Loucy (cell line): ENCODE results near the gene RER1.

Experiments
- H2AFZ ChIP-seq: fragments of 200-600 bp; sonication (generic); 2 replicates; pipeline ENCODE4 v1.6.0; 2016; ENCODE audit warnings: antibody characterized with exemption, mild to moderate bottlenecking, low read length, moderate library complexity
- H3F3A ChIP-seq: fragments of 200-600 bp; 2 replicates; pipeline ENCODE4 v1.6.0; 2016; ENCODE audit warnings: antibody characterized with exemption, low read depth, mild to moderate bottlenecking
- H3K27me3 ChIP-seq: fragments of 200-600 bp; sonication (generic); 2 replicates; pipeline ENCODE4 v1.6.1; 2014; ENCODE audit warnings: low read length, mild to moderate bottlenecking; ENCODE audit not compliant: insufficient read depth, poor library complexity, severe bottlenecking
- H3K36me3 ChIP-seq: fragments of 200-600 bp; sonication (generic); 2 replicates; pipeline ENCODE4 v1.6.1; 2016; ENCODE audit warnings: low read length; ENCODE audit not compliant: insufficient read depth
- H3K4me1 ChIP-seq: fragments of 200-600 bp; sonication (generic); 2 replicates; pipeline ENCODE4 v1.5.1; 2014; ENCODE audit warnings: low read length, mild to moderate bottlenecking; ENCODE audit not compliant: insufficient read depth, poor library complexity, severe bottlenecking
- H3K4me2 ChIP-seq: fragments of 200-600 bp; sonication (generic); 2 replicates; pipeline ENCODE4 v1.6.0; 2014; ENCODE audit warnings: antibody characterized with exemption, low read length, low read depth, mild to moderate bottlenecking; ENCODE audit not compliant: poor library complexity, severe bottlenecking
- H3K4me3 ChIP-seq: fragments of 200-600 bp; sonication (generic); 2 replicates; pipeline ENCODE4 v1.5.1; 2014; ENCODE audit warnings: low read length, mild to moderate bottlenecking, mixed read lengths; ENCODE audit not compliant: poor library complexity, severe bottlenecking
- H3K79me2 ChIP-seq: fragments of 200-600 bp; sonication (generic); 2 replicates; pipeline ENCODE4 v1.6.1; 2014; ENCODE audit warnings: low read length; ENCODE audit not compliant: insufficient read depth
- H3K9ac ChIP-seq: fragments of 200-600 bp; sonication (generic); 2 replicates; pipeline ENCODE4 v1.6.0; 2014; ENCODE audit warnings: mild to moderate bottlenecking, low read depth, low read length, moderate library complexity; ENCODE audit not compliant: poor library complexity, severe bottlenecking
- H3K9me2 ChIP-seq: fragments of 200-600 bp; sonication (generic); replicated peaks from 2 replicates; pipeline ENCODE4 v1.6.1; 2016; ENCODE audit warnings: low read depth, low read length, mixed read lengths
- H3K9me3 ChIP-seq: fragments of 200-600 bp; sonication (generic); 2 replicates; pipeline ENCODE4 v1.6.1; 2014; ENCODE audit warnings: mild to moderate bottlenecking, antibody characterized with exemption, low read length, low read depth; ENCODE audit not compliant: insufficient read depth
- H4K20me1 ChIP-seq: fragments of 200-600 bp; sonication (generic); 2 replicates; pipeline ENCODE4 v1.6.0; 2014; ENCODE audit warnings: antibody characterized with exemption, low read length, mild to moderate bottlenecking; ENCODE audit not compliant: insufficient read depth, poor library complexity, severe bottlenecking
- CTCF ChIP-seq: fragments of 200-600 bp; sonication (generic); conservative IDR thresholded peaks from 2 replicates; pipeline ENCODE4 v1.5.1; 2014; ENCODE audit warnings: mild to moderate bottlenecking, antibody characterized with exemption, low read length
- EZH2phosphoT487 ChIP-seq: fragments of 200-600 bp; IDR thresholded peaks from 2 replicates; pipeline ENCODE4 v1.6.1; 2018; ENCODE audit warnings: antibody characterized with exemption, mild to moderate bottlenecking, moderate library complexity, borderline replicate concordance

Gene RER1

DNA sequence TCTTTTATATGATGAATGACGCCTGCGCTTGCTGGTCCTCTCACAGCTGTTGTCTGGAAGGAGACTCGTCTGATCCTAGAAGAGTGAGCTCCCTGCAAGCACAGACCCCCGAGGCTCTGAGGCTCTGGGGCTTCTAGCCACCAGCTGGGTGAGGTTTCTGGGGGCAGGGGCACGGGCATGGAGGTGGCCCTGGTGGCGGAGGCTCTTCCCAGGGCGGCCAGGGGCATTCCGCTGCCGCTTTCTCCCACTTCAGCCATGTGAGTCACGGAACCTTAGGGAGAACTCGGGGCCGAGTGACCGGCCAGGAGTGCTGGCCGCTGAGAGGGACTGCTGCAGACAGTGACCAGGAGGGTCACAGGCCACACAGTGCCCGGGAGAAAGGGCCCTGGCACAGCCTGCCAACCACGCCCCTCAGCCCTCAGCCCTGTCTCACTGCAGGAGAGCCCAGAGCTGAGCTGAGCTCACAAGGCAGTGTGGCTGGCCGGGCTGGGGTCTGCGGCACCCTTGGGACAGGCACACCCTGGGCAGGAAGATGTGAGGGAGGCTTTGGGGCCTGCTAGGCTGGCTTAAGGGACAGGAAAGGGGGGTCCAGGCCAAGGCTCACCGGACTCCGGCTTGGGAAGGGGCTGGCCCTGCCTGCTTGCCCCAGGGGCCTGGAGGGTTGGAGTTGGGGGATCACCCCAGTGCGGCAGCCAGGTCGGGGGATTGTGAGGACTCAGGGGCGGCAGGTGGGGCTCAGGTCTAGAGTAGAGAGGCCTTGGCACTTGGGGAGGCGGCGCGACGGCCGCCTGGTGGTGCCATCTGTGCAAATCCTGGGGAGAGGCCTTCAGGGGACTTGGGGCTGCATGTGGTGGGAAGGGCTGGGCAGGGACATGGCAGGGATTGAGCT is 36.0 kb upstream of the RER1 start:
- Histone ChIP-seq H4K20me1 (no peaks in the 10 kb centered on the region), H3K4me2 (no peak overlapping the region), H3K4me3 (no peak overlapping the region), H3K4me1 (no peaks in the 10 kb centered on the region), H2AFZ (no peak overlapping the region), H3K27me3 (no peaks in the 10 kb centered on the region), H3K9me2 (no peaks in the 10 kb centered on the region), H3K9ac (no peak overlapping the region), H3K36me3 (no peaks in the 10 kb centered on the region), H3K79me2 (no peaks in the 10 kb centered on the region), H3K9me3 (no peaks in the 10 kb centered on the region), H3F3A (no peaks in the 10 kb centered on the region)
- no peak for TF ChIP-seq EZH2phosphoT487
- TF ChIP-seq CTCF: no peak

- H3K36me3 ChIP-seq: no peaks in the 10 kb centered on the region
- TF ChIP-seq EZH2phosphoT487 (no peak), CTCF (no peak)
- no peak overlapping the region for H3K4me2 ChIP-seq
- H2AFZ ChIP-seq: no peak overlapping the region
- H3K9me2 ChIP-seq: no peaks in the 10 kb centered on the region
- H3K4me1 ChIP-seq: no peaks in the 10 kb centered on the region
- no peaks in the 10 kb centered on the region for H4K20me1 ChIP-seq
- H3K4me3 ChIP-seq: no peak overlapping the region
- no peaks in the 10 kb centered on the region for H3K79me2 ChIP-seq
- no peaks in the 10 kb centered on the region for H3K9me3 ChIP-seq
- no peaks in the 10 kb centered on the region for H3K27me3 ChIP-seq
- H3F3A ChIP-seq: no peaks in the 10 kb centered on the region
- H3K9ac ChIP-seq: no peak overlapping the region
Measured at GRCh38 chr1:2356401-2356800, 35.2 kb upstream of the RER1 start.

- Histone ChIP-seq H3K36me3 (no peaks in the 10 kb centered on the region), H4K20me1 (no peaks in the 10 kb centered on the region), H3K9me3 (no peaks in the 10 kb centered on the region), H3K4me3 (no peak overlapping the region), H3K9me2 (no peaks in the 10 kb centered on the region), H3K9ac (no peak overlapping the region), H3F3A (no peaks in the 10 kb centered on the region), H3K4me2 (no peak overlapping the region), H3K4me1 (no peaks in the 10 kb centered on the region), H3K27me3 (no peaks in the 10 kb centered on the region), H2AFZ (no peak overlapping the region), H3K79me2 (no peaks in the 10 kb centered on the region)
- no peak for TF ChIP-seq CTCF
- no peak for TF ChIP-seq EZH2phosphoT487
Measured at GRCh38 chr1:2356911-2357845, 34.5 kb upstream of the RER1 start.
